Measurements from ENCODE around the gene CREB1.

Gene CREB1

DNA sequence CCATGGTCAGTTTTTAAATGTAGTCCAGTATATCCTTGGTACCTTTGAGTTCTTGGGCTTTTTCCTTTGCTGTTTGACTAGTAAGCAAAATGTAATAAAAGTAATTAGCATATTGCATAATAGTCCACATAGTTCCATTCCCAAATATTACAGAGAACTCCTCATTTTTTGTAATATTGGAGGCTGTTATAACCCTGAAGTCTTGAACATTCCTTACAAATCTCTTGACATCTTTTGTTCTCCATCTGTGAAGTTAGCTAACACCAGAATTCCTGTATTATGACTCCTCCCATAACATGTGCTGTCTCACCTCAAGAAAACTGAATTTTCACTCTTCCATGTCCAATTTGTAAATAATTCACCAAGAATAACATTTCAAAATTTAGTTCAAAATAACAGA, 17.1 kb downstream of the CREB1 start:
- DNase-seq: no peak

DNA sequence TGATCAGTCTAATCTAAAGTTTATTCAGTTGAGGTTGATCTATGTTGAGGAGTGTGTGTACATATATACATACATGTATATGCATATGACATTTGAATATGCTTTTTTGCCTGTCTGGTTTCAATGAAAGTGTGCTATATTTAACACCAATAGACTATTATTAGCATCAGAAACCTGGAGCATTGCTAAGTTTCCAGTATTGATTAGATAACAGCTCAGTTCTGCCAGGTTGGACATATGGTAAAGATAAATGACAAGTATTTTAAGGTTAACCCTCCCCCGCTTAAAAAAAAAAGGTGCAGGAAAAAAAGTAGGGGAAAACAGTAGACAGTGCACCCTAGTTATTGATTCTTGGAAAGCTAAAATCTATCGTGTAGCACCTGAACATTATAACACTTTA, 19.4 kb downstream of the CREB1 start:
- no peak for DNase-seq

DNA sequence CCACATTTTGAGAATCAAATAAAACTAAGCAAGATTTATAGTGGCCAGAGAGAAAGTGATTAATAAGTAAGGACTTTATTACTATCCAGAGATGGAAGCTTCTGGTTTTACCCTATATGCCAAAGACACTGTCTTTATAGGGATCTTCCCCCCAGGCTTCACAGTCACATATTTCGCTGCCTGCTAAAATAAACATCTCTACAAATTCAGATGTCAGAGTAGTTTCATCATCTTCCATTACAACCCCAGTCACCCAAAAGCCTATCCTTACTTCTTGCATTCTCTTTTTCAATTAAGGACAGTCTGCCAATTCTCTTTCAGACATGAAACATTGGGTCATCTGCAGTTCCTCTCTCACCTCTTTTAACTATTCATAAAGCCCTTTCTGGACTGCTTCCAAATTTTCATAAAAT, 28.3 kb downstream of the CREB1 start:
- no peak for DNase-seq

DNA sequence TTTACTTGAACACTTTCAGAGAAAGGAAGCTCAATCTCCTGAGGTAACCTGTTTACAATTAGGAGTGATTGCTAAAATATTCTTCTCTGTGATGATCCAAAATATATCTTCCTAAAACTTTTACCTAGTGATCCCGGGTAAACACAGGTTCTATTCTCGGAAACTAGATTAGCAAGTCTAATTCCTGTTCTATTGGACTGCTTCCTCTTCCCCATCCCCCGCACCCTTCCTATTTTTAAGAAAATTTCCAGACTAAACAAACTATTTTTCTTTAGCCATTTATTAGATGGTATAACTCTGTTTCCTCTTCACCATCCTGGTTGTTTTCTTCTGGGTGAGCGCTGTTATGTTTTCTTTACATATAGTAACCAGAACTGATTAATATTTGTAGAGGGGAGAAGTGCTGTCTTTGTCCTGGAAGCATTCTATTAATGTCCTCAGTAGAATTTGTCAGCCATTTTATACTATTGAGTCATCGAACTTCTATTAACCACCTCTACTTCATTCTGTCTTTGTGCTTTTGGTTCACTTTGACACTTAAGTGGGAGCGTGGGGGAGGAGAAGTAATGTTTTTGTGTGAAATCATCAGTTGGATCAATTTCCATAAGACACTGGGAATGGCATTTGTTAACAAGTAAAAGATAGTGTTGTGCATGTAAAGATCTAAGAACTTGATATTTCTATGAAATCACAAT, 31.8 kb downstream of the CREB1 start:
- no peak for DNase-seq

DNA sequence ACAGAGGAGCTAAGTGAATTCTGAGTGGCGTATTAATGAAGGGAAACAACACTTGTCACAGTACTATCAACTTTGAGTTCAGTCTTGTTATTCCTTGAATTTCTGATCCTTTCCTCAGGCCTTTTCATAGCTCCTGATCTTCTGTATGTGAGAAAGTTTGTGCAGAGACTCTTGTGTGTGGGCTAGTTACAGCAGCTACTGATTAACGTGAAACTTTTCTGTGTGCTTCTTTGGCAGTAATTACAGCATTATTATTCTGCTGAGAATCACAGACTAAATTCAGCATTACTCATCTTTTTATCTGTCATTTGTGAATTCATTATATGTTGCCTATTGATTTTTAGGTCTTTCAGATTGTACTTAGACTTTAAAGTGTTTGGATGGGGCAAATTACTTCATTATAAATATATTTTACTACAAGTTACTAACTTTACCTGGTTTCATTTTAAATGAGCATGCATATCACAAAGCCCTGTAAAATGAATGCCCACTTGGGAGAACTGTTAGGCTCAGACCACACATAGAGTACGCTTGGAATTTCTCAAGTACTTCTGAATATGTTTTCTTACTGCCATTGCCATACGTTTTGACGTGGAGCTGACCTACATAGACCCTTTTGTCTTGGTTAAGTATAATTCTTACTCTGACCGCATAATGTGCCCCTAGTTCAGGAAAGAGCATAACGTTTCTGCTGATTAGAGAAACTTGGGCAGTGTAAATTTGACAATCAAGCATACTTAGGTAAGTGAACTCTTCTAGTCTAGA, 36.2 kb downstream of the CREB1 start:
- no peak for DNase-seq

DNA sequence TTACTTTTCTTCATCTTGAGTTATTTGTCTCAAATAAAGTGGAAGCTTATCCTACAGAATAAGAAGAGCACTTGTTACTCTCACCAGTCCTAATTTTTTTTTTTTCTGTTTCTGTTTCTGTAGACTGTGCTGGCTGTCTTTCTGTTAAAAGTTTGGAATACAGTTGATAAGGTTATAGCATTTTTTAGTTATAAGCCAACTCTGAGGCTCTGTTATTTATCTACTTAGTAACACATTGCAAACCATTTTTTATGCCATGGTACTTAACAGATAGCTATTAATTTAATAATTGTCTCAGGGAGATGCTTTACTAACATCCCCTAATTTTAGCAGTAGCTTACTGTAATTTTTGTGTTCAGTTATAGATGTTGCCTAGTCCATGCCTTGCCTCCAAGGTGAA, 37.9 kb downstream of the CREB1 start:
- DNase-seq: no peak

DNA sequence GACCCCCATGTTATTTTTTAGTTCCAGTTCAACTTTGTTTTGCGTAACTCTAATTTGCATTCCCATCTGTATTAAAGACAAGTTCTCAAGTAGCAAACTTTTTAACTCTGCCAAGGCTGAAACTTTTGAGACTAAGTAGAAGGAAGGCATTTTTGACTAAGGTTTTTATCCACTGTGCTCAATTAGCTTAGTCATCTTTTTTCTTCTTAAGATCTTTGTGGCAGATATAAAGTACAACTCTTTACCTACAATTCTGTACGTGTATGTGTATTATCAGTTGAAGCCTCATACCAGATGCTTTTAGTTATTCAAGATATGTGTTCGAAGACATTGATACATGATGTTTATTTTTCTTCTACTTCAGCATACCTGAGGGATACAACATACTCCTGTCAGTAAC, 41.6 kb downstream of the CREB1 start:
- DNase-seq: no peak

DNA sequence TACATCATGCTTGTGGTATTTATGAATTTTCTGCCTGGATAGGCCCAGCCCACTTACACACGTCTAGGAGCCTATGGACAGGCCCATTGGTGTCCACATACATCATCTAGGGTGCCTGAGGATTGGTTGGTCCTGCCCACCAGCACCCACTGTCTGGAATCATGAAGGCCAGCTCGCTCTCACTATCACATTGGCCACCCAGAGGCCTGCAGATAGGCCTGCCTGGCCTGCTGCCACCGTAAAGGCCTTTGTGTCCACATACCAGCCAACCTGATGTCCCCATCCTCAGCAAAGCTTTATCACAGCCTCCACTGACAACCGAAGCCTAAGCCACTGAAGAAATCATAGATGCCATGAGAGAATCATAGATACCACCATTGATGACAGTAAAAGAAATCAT, 55.2 kb downstream of the CREB1 start:
- DNase-seq: no peak

DNA sequence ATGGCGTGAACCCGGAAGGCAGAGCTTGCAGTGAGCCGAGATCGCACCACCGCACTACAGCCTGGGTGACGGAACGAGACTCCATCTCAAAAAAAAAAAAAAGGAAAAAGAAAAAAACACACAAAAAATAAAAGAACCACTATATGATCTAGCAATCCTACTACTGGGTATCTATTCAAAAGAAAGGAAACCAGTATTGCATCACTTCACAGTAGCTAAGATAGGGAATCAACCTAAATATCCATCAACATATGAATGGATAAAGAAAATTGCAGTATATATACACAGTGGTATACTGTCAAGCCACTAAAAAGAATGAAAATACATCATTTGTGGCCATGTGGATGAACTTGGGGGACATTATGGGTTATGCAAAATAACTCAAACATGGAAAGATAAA, 57.5 kb downstream of the CREB1 start:
- no peak for DNase-seq

DNA sequence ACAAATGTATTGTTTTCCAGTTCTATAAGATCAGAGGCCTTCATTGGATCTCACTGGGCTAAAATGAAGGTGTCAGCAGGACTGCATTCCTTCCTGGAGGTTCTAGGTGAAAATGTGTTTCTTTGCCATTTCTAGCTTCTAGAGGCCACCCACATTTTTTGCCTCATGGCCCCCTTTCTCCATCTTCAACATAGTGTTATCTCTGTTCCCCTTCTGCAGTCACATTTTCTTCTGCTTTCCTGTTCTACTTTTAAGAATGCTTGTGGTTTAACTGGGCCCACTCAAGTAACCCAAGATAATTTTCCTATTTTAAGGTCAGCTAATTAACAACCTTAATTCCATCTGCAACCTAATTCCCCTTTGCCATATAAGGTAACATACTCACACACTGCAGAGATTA, 59.4 kb downstream of the CREB1 start:
- no peak for DNase-seq

DNA sequence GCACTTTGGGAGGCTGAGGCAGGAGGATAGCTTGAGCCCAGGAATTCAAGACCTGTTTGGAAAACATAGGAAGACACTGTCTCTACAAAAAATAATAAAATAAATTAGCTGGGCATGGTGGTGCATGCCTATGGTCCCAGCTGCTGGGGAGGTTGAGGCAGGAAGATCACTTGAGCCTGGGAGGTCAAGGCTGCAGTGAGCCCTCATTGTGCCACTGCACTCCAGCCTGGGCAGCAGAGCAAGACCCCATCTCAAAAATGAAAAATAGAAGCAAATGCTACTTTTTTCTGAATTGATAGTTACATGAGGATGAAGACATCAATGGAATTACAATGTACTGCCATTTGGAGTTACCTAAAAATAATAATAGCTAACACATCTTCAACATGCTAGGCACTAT, 63.5 kb downstream of the CREB1 start:
- no peak for DNase-seq

DNA sequence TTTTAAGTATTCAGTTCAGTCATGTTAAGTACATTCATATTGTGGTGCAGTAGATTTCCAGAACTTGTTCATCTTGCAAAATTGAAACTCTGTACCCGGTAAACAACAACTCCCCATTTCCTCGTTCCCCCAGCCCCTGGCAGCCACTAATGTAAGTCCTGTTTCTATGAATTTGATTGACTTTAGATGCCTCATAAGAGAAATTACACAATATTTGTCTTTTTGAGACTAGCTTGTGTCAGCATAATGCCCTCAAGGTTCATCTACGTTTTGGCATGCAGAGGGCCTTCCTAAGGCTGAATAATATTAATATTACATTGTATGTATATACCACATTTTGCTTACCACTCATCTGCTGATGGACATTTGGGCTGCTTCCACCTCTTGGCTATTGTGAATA, 64.5 kb downstream of the CREB1 start:
- no peak for DNase-seq

DNA sequence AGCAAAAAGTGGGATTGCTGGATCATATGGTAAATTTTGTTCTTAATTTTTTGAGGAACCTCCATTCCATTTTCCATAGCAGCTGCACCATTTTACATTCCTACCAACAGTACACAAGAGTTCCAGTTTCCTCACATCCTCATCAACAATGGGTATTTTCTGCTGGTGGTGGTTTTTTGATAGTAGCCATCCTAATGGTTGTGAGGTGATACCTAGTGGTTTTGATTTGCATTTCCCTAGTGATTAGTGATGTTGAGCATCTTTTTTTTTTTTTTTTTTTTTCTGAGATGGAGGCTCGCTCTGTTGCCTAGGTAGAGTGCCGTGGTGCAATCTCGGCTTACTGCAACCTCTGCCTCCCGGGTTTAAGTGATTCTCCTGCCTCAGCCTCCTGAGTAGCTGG, 65.0 kb downstream of the CREB1 start:
- no peak for DNase-seq

DNA sequence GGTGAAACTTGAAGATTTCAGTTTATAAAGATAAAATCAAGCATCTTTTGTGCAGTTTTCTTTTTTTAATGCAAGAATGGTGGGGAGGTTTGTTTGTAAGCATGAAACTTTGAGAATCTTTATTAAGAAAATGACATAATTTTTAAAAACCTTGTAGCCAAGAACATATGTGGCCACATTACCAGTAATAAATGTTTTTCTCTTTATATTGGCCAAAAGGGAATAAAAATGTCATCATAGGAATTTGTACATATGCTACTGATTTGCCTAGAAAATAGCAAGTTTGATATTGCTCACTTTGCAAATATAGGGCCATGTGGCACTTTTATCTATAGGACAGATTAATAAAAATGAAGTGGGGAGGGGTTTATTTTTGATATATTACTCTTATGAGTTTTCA, 69.9 kb downstream of the CREB1 start:
- no peak for DNase-seq

DNA sequence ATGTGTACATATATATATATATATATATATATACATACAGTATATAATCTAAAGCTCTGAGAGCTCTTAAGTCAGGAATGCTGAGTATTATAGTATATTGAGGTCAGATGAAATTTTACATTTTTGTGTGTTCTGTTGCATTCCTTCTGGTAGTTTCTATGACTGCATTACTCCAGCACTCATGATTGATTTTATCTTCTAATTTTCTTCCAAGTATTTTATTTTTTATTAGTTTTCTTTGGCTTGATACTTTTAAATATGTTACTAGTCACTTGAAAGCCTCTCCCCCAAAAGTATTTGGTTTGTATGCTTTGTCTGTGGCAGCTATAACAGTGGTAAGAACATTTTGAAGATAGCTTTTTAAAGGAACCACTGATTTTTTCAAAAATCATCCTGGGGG, 70.5 kb downstream of the CREB1 start:
- DNase-seq: no peak

DNA sequence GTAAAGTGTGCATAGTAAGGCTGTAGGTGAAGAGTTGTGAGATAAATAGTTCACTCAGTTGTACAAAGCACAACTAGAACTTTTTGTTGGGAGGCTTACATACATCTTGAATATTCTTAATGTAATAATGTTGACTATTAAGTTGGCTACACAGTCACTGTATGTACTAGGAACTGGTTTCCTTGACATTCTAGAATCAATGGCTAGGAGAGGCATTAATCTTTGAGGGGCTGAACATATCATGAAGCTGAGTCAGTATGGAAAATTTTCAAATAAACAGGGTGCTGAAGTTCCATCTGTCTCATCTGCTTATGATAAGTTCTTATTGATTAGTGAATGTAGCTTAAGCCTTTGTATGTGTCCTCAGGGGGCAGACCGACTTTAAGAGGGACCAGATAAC, 72.0 kb downstream of the CREB1 start:
- DNase-seq: no peak

DNA sequence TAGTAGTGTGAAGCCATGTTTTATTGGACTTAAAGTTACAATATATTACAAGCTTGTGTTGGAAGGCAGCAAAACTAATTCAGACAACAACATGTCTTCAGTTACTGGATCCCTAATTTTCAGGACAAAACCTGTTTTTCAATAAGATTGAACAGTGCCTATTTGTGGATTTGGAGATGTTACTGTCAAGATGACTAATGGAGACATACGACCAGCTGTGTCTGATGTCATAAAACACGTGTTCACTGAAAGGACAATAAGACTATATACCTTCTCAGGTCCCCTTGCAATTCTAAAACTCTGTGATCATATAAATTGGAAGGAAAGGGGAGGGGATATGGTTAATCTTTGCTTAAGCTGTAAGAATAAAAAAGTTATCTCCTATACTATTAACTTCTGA, 73.7 kb downstream of the CREB1 start:
- no peak for DNase-seq

DNA sequence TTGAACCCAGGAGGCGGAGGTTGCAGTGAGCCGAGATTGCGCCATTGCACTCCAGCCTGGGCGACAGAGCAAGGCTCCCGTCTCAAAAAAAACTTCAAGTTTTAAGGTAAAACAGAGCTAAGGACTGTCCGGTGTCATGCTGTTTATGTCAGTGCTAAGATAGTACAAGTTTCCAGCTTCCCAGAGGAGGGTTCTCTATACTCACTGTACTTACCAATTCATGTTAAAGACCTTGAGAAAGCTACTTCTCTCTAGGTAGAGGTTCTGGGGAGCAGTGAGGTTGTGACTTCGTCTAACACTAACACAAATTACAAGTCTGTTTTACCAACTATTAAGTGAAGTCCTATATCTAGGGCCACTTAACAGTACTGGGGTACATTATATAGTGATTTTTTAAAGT, 76.6 kb downstream of the CREB1 start:
- DNase-seq: no peak

DNA sequence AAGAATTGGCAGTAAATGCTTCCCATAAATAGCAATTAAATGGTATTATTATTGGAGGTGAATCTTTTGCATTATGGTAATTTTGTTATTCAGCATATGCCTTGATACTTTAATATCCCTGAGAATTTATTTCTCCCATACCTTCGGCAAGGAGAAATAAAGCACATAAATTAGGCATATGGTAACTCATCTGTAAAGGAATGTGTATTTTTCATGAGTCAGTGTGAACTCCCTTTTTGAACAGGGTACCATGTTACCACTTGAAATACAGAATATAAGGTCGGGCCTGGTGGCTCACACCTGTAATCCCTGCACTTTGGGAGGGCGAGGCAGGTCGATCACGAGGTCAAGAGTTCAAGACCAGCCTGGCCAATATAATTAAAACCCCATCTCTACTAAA, 77.1 kb downstream of the CREB1 start:
- DNase-seq: no peak

DNA sequence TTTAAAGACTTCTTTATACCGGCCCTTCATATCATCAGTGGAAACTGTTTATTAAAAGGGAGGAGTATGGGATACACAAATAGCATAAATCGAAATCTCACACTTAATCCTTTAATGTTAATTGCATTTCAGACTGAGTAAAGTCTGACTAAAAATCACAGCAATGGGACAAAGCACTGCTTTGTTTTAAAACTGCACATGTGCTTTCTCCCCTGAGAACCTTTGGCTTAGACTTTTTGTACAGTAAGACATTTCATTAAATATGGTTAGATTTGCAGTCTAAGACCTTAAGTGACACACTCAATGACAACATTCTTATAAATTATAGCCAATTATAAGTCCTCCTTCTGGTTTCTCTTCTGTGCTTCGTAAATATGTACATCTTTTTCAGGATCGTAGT, 83.0 kb downstream of the CREB1 start:
- DNase-seq: no peak

DNA sequence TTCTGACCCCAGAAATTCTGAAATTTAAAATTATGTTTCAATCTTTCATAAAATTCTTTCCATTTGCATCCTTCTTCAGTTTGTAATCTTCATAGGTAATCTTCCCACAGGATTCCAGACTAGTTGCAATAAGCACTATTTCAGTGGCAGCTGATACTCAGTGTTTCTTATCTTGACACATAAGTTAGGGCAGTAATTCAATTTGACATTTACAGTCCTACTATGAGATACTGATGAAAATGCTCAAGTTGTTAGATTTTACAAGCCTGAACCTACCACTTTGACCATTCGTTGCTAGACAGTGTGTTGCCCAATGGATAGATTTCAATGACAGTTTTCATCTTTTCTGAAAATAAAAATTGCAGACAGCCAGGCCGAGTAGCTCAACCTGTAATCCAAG, 85.1 kb downstream of the CREB1 start:
- no peak for DNase-seq

DNA sequence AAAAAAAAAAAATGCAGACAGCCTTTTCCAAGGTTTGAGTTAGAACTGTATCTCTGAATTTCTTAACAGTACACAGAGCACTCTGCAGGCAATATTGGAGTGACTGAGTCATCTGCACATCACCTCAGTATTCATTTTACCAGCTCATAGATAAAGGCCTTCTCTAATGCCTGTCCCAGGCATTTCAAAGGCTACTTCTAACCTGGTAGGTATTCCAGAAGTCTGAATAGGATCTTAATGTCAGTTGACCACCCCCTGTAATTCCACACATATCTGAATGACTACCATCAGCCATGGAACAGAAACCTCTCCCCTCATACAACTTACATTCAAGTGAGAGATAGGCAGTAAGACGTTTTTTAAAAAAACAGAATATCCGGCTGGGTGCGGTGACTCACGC, 86.4 kb downstream of the CREB1 start:
- DNase-seq: no peak

DNA sequence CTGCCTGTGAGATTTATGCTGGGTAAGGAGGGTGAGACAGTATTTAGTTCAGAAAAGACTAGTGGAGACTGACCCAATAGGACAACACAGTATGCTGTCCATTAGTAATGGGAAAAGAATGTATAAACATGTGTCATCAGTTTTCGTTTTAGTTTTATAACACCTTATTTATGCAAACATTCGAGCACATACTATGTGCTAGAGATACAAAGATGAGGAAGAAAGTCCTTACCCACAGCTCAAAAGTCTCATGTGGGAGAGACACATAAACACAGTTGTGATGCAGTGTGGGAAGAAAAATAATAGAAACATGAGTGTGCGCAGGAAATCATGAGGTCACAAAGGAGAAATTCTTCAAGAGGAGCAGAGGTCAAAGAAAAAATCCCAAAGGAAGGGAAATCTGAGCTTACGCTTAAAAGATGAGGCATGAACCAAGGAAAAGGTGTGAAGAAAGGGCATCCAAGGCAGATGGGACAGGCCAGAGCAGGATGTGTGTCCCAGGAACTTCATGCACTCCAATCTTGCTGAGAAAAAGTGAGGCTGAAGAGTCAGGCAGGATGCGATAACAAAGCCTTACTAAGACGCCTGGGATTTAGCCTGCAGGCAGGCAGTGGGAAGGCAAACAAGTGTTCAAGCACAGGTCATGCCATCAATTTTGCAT, 87.4 kb downstream of the CREB1 start:
- no peak for DNase-seq

DNA sequence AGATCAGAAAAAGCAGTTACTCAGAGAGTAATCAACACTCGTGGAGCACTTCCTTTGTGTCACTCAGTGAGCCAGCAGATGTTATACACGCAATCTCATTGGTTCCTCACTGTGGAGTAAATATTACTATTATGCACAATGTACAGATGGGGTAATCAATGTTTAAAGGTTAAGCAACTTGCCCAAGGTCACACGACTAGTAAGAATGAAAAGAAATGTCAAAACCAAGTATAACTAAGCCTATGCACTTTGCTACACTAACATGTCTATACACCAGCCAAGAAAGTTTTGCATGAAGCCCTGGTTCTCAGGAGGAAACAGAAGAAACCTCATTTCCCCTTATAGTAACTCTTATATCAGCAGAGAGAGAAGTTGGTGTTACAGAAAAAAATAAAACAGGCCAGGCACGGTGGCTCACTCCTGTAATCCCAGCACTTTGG, 90.0 kb downstream of the CREB1 start:
- DNase-seq: no peak
